OCI-LY7 (cell line): ENCODE measurements around the gene TAOK1.
"Not testable (repeated sequence)": the region's sequence is repeated elsewhere in the genome, so short reads cannot be mapped to it uniquely, and the experiment has no call there.

Source experiments
- CTCF ChIP-seq: fragments of 200-600 bp; sonication (generic); conservative IDR thresholded peaks from 2 replicates; pipeline ENCODE4 v1.5.1; 2014; ENCODE audit warnings: mild to moderate bottlenecking, antibody characterized with exemption, low read length, moderate library complexity, mixed read lengths
- EZH2phosphoT487 ChIP-seq: fragments of 200-600 bp; sonication (generic); IDR thresholded peaks from 2 replicates; pipeline ENCODE4 v1.6.1; 2018; ENCODE audit warnings: low read depth, borderline replicate concordance, mild to moderate bottlenecking, mixed run types, antibody characterized with exemption, low read length, moderate library complexity, mixed read lengths

- TF ChIP-seq CTCF, EZH2phosphoT487: not testable (repeated sequence)
Measured at GRCh38 chr17:29473437-29473836, 83.3 kb downstream of the TAOK1 start.
